ENCODE measurements around the gene TMEM94. TPM values are rescaled to one million over a fixed set of nuclear protein-coding genes. Genes with fewer than 3 reads are reported as not detected.

Gene TMEM94
- total RNA-seq, 4 donors from 2014 or later, result 31.0 to 50.3 (median 42.8) TPM

- no peak for TF ChIP-seq EP300 (IDR thresholded peaks at IDR 0.05)
- TF ChIP-seq POLR2A (IDR thresholded peaks at IDR 0.05), result no peak
- no peak for TF ChIP-seq POLR2AphosphoS5 (IDR thresholded peaks at IDR 0.05)
- no peak for TF ChIP-seq CTCF (IDR thresholded peaks at IDR 0.05)
- 7% methylated on average over 2 of the region's 13 CpGs; no CpG with 5 or more reads in 1 of the 2 donors for WGBS, 2 donors (ENCODE audit: low coverage in 1 of 2)
- H3K36me3 ChIP-seq, result peaks cover 0 to 89% of the 10 kb centered on the region in 2 donors
- peak overlapping the region in 3 of 4 donors; percentile 45 to 70 (median 63) for H3K27ac ChIP-seq
- H3K4me3 ChIP-seq, result no peak overlapping the region
- H3K27me3 ChIP-seq, result no peaks in the 10 kb centered on the region
- no peaks in the 10 kb centered on the region for H3K9me3 ChIP-seq
- no peak for ATAC-seq
- H3K4me1 ChIP-seq, result peaks cover 0 to 75% (median 16%) of the 10 kb centered on the region in 3 donors
Observed at GRCh38 chr17:75503976-75504346, 47.5 kb downstream of the TMEM94 start.

- H3K27ac ChIP-seq, result peak overlapping the region in 3 of 4 donors; percentile 45 to 70 (median 63)
- peaks cover 0 to 75% (median 15%) of the 10 kb centered on the region in 3 donors for H3K4me1 ChIP-seq
- H3K4me3 ChIP-seq, result no peak overlapping the region
- H3K9me3 ChIP-seq, result no peaks in the 10 kb centered on the region
- no CpG with 5 or more reads among the region's 32 CpGs for WGBS, 2 donors (ENCODE audit: low coverage in 1 of 2)
- H3K36me3 ChIP-seq, result peaks cover 0 to 84% of the 10 kb centered on the region in 2 donors
- peak in 3 of 4 experiments; percentile 37 to 61 (median 56) for TF ChIP-seq CTCF (IDR thresholded peaks at IDR 0.05)
- no peak for TF ChIP-seq POLR2A (IDR thresholded peaks at IDR 0.05)
- no peaks in the 10 kb centered on the region for H3K27me3 ChIP-seq
- ATAC-seq, result no peak
Observed at GRCh38 chr17:75504347-75505151, 48.1 kb downstream of the TMEM94 start.

- Histone ChIP-seq H3K4me1 (peaks cover 0 to 75% (median 10%) of the 10 kb centered on the region in 3 donors), H3K9me3 (no peaks in the 10 kb centered on the region), H3K36me3 (peaks cover 0 to 84% of the 10 kb centered on the region in 2 donors), H3K27me3 (no peaks in the 10 kb centered on the region), H3K4me3 (no peak overlapping the region), H3K27ac (peak overlapping the region in 2 of 4 donors; percentile 45 to 63)
- TF ChIP-seq EP300 (IDR thresholded peaks at IDR 0.05), result no peak
- no peak for TF ChIP-seq CTCF (IDR thresholded peaks at IDR 0.05)
- no peak for TF ChIP-seq POLR2AphosphoS5 (IDR thresholded peaks at IDR 0.05)
- TF ChIP-seq POLR2A (IDR thresholded peaks at IDR 0.05), result no peak
- no peak for ATAC-seq
- WGBS, 2 donors (ENCODE audit: low coverage in 1 of 2), result no CpG with 5 or more reads among the region's 4 CpGs
Observed at GRCh38 chr17:75505152-75505409, 48.6 kb downstream of the TMEM94 start.

- 100% methylated on average over 3 of the region's 15 CpGs; no CpG with 5 or more reads in 1 of the 2 donors for WGBS, 2 donors (ENCODE audit: low coverage in 1 of 2)
- TF ChIP-seq POLR2A (IDR thresholded peaks at IDR 0.05) (no peak), POLR2AphosphoS5 (IDR thresholded peaks at IDR 0.05) (no peak), CTCF (IDR thresholded peaks at IDR 0.05) (no peak), EP300 (IDR thresholded peaks at IDR 0.05) (no peak)
- Histone ChIP-seq H3K36me3 (peaks cover 0 to 82% of the 10 kb centered on the region in 2 donors), H3K4me3 (no peak overlapping the region), H3K27me3 (no peaks in the 10 kb centered on the region), H3K27ac (no peak overlapping the region), H3K9me3 (no peaks in the 10 kb centered on the region), H3K4me1 (peaks cover 0 to 75% (median 10%) of the 10 kb centered on the region in 3 donors)
- no peak for ATAC-seq
Observed at GRCh38 chr17:75505640-75506039, 49.2 kb downstream of the TMEM94 start.

GRCh38 chr17:75506134-75506533 is 49.7 kb downstream of the TMEM94 start:
- H3K4me1 ChIP-seq, result peaks cover 0 to 75% (median 10%) of the 10 kb centered on the region in 3 donors
- H3K4me3 ChIP-seq, result no peak overlapping the region
- 60% methylated on average over 2 of the region's 21 CpGs; no CpG with 5 or more reads in 1 of the 2 donors for WGBS, 2 donors (ENCODE audit: low coverage in 1 of 2)
- no peaks in the 10 kb centered on the region for H3K9me3 ChIP-seq
- ATAC-seq, result no peak
- TF ChIP-seq POLR2AphosphoS5 (IDR thresholded peaks at IDR 0.05) (no peak), CTCF (IDR thresholded peaks at IDR 0.05) (no peak), EP300 (IDR thresholded peaks at IDR 0.05) (no peak), POLR2A (IDR thresholded peaks at IDR 0.05) (no peak)
- peaks cover 0 to 77% of the 10 kb centered on the region in 2 donors for H3K36me3 ChIP-seq
- H3K27me3 ChIP-seq, result no peaks in the 10 kb centered on the region
- H3K27ac ChIP-seq, result peak overlapping the region in 1 of 4 donors; percentile 98

Data from gastroesophageal sphincter (tissue), 4 donors.